Posterior cingulate gyrus (tissue), 11 donors: ENCODE measurements around the gene TADA2A.
A peak's percentile ranks its signal among the peaks of the same experiment; 100 is the strongest.

Source experiments
- DNase-seq, 10 donors: peaks; one replicate each; pipeline versions ENCODE4 v3.0.0 to v3.0.0-alpha.2; 2020 to 2021; ENCODE audit warnings: mixed read lengths in 3 of 10
- intact Hi-C: fragments of 100-400 bp; cut with DNase I; formaldehyde crosslinking; loops from one replicate; pipeline ENCODE4 v1.15.1; 2023

TADA2A gene

GRCh38 chr17:37513711-37514110, 107.0 kb downstream of the TADA2A start:
- no peak for DNase-seq
- intact Hi-C loops, result no loop called here

GRCh38 chr17:37516127-37516571, 109.5 kb downstream of the TADA2A start:
- intact Hi-C loops, result no loop called here
- no peak for DNase-seq

GRCh38 chr17:37517881-37518280, 111.2 kb downstream of the TADA2A start:
- intact Hi-C loops, result no loop called here
- DNase-seq, result peak in 1 of 10 donors; percentile 25

GRCh38 chr17:37518826-37519225, 112.1 kb downstream of the TADA2A start:
- intact Hi-C loops, result no loop called here
- DNase-seq, result peak in 1 of 10 donors; percentile 74

- peak in 1 of 10 donors; percentile 12 for DNase-seq
- intact Hi-C loops, result no loop called here
Observed at GRCh38 chr17:37519251-37519985, 112.7 kb downstream of the TADA2A start.

GRCh38 chr17:37520174-37520573, 113.5 kb downstream of the TADA2A start:
- intact Hi-C loops, result no loop called here
- DNase-seq, result peak in 1 of 10 donors; percentile 24

- DNase-seq, result no peak
- intact Hi-C loops, result no loop called here
Observed at GRCh38 chr17:37521821-37522220, 115.1 kb downstream of the TADA2A start.

- intact Hi-C loops, result no loop called here
- no peak for DNase-seq
Observed at GRCh38 chr17:37523715-37524219, 117.1 kb downstream of the TADA2A start.

- intact Hi-C loops, result no loop called here
- no peak for DNase-seq
Observed at GRCh38 chr17:37527249-37527851, 120.7 kb downstream of the TADA2A start.
